Fibroblast of lung (primary cell): ENCODE measurements around the gene FHIP1A. TPM values are rescaled to one million over a fixed set of nuclear protein-coding genes. Genes with fewer than 3 reads are reported as not detected.

ENCODE experiments used
- DNase-seq, 2 donors: peaks; one replicate each; pipeline versions ENCODE4 v3.0.0 to v3.0.0-alpha.2; 2010; ENCODE audit warnings: low read depth in 2 of 2
- H2AFZ ChIP-seq: 2 replicates; pipeline ENCODE4 v1.5.1; 2012; ENCODE audit warnings: low read length, control low read depth, inconsistent platforms
- H3K27ac ChIP-seq: 2 replicates; pipeline ENCODE4 v1.5.1; 2011; ENCODE audit warnings: low read length, control low read depth; ENCODE audit not compliant: insufficient read depth
- H3K27me3 ChIP-seq: 2 replicates; pipeline ENCODE4 v1.5.1; 2011; ENCODE audit warnings: mild to moderate bottlenecking, low read length; ENCODE audit not compliant: control insufficient read depth, insufficient read depth
- H3K36me3 ChIP-seq: 2 replicates; pipeline ENCODE4 v1.5.1; 2011; ENCODE audit warnings: low read length; ENCODE audit not compliant: control insufficient read depth, insufficient read depth
- H3K4me1 ChIP-seq: 2 replicates; pipeline ENCODE4 v1.5.1; 2011; ENCODE audit warnings: low read length; ENCODE audit not compliant: control insufficient read depth, insufficient read depth; ENCODE audit errors: extremely low read depth
- H3K4me2 ChIP-seq: 2 replicates; pipeline ENCODE4 v1.5.1; 2011; ENCODE audit warnings: low read length, control low read depth; ENCODE audit not compliant: insufficient read depth; ENCODE audit errors: extremely low read depth
- H3K4me3 ChIP-seq, 4 experiments: fragments of 200-600 bp in 1 of 4; sonication (generic) in 1 of 4; replicated peaks in 1 of 4; 2 replicates each; pipeline ENCODE4 v1.5.1; 2011 to 2016; ENCODE audit warnings: low read length in 4 of 4, low read depth in 3 of 4, mild to moderate bottlenecking in 3 of 4, control low read depth in 2 of 4, inconsistent platforms in 1 of 4, mixed read lengths in 1 of 4; ENCODE audit not compliant: insufficient read depth in 1 of 4; ENCODE audit errors: control extremely low read depth in 1 of 4
- H3K79me2 ChIP-seq: 2 replicates; pipeline ENCODE4 v1.5.1; 2012; ENCODE audit warnings: mild to moderate bottlenecking, low read length, inconsistent platforms; ENCODE audit not compliant: control insufficient read depth, insufficient read depth
- H3K9ac ChIP-seq: 2 replicates; pipeline ENCODE4 v1.5.1; 2011; ENCODE audit warnings: mild to moderate bottlenecking, low read length, control low read depth; ENCODE audit not compliant: insufficient read depth
- H3K9me3 ChIP-seq: 2 replicates; pipeline ENCODE4 v1.5.1; 2012; ENCODE audit warnings: low read depth, low read length; ENCODE audit not compliant: control insufficient read depth, insufficient read depth
- H4K20me1 ChIP-seq: 2 replicates; pipeline ENCODE4 v1.5.1; 2011; ENCODE audit warnings: low read length; ENCODE audit not compliant: control insufficient read depth, insufficient read depth; ENCODE audit errors: extremely low read depth
- CTCF ChIP-seq, 2 donors: IDR thresholded peaks in 1 of 2; conservative IDR thresholded peaks in 1 of 2; 1 replicate in 1 of 2; 2 replicates in 1 of 2; pipeline ENCODE4 v1.5.1; 2011 to 2012; ENCODE audit warnings: low read length in 2 of 2, control low read depth in 1 of 2, inconsistent platforms in 1 of 2, low read depth in 1 of 2, mild to moderate bottlenecking in 1 of 2
- EZH2 ChIP-seq: IDR thresholded peaks from 2 replicates; pipeline ENCODE4 v1.5.1; 2012; ENCODE audit warnings: low read length, control low read depth, mild to moderate bottlenecking; ENCODE audit errors: missing control alignments
- polyA plus RNA-seq, 2 donors: library from polyadenylated mRNA; depleted of rRNA in 1 of 2; stranded (reverse) in 1 of 2; unstranded in 1 of 2; fragments of >200 nt; gene quantifications; 2 replicates each; pipeline ENCODE4 v1.2.1, GENCODE V29; 2011 to 2012; ENCODE audit warnings: missing spikeins in 1 of 2
- total RNA-seq: library from RNA; depleted of rRNA; stranded (reverse); fragments of >200 nt; gene quantifications from 2 replicates; pipeline ENCODE4 v1.2.1, GENCODE V29; 2014

Gene FHIP1A
- total and polyA plus RNA-seq, 2 donors (not counting 1 experiment from before 2014, with no cell fraction given) = under 0.01 to 0.09 TPM

GRCh38 chr4:151418385-151418784 lies 9.4 kb downstream of the FHIP1A start:
- Histone ChIP-seq H3K9ac (no peak overlapping the region), H3K27ac (no peak overlapping the region), H3K4me2 (no peak overlapping the region), H3K79me2 (no peaks in the 10 kb centered on the region), H3K36me3 (no peaks in the 10 kb centered on the region), H4K20me1 (no peaks in the 10 kb centered on the region), H3K9me3 (no peaks in the 10 kb centered on the region), H2AFZ (no peak overlapping the region), H3K27me3 (no peaks in the 10 kb centered on the region), H3K4me1 (peaks cover 2% of the 10 kb centered on the region), H3K4me3 (no peak overlapping the region)
- DNase-seq = peak; percentile 70 to 90
- TF ChIP-seq EZH2 = no peak
- TF ChIP-seq CTCF (conservative IDR thresholded peaks at IDR 0.05 in 1 of 2, IDR thresholded peaks at IDR 0.05 in 1 of 2; ENCODE audit: low read depth in 1 of 2, low read length in 2 of 2) = no peak

GRCh38 chr4:151418856-151419255 lies 9.9 kb downstream of the FHIP1A start:
- Histone ChIP-seq H3K9me3 (no peaks in the 10 kb centered on the region), H4K20me1 (no peaks in the 10 kb centered on the region), H3K27ac (no peak overlapping the region), H3K79me2 (no peaks in the 10 kb centered on the region), H3K4me1 (peaks cover 2% of the 10 kb centered on the region), H2AFZ (no peak overlapping the region), H3K9ac (no peak overlapping the region), H3K36me3 (no peaks in the 10 kb centered on the region), H3K4me3 (no peak overlapping the region), H3K4me2 (no peak overlapping the region), H3K27me3 (no peaks in the 10 kb centered on the region)
- TF ChIP-seq CTCF (conservative IDR thresholded peaks at IDR 0.05 in 1 of 2, IDR thresholded peaks at IDR 0.05 in 1 of 2; ENCODE audit: low read depth in 1 of 2, low read length in 2 of 2) (no peak), EZH2 (no peak)
- no peak for DNase-seq

- Histone ChIP-seq H3K9me3 (no peaks in the 10 kb centered on the region), H3K27me3 (no peaks in the 10 kb centered on the region), H2AFZ (no peak overlapping the region), H3K4me1 (peaks cover 2% of the 10 kb centered on the region), H3K36me3 (no peaks in the 10 kb centered on the region), H3K4me2 (no peak overlapping the region), H3K79me2 (no peaks in the 10 kb centered on the region), H3K4me3 (no peak overlapping the region), H4K20me1 (no peaks in the 10 kb centered on the region), H3K9ac (no peak overlapping the region), H3K27ac (no peak overlapping the region)
- DNase-seq = no peak
- TF ChIP-seq CTCF (conservative IDR thresholded peaks at IDR 0.05 in 1 of 2, IDR thresholded peaks at IDR 0.05 in 1 of 2; ENCODE audit: low read depth in 1 of 2, low read length in 2 of 2) (no peak), EZH2 (no peak)
Observed at GRCh38 chr4:151420250-151420807, 11.4 kb downstream of the FHIP1A start.
